ENCODE measurements around the gene BANF2.

- TF ChIP-seq TAF1 (conservative IDR thresholded peaks at IDR 0.05) (no peak), FOXA1 (IDR thresholded peaks at IDR 0.05) (no peak), JUND (IDR thresholded peaks at IDR 0.05) (no peak), CTCF (IDR thresholded peaks at IDR 0.05; ENCODE audit: low read depth, low read length, missing input control) (no peak)
These were observed 34.0 kb upstream of the BANF2 start for GRCh38 chr20:17665756-17666155.

Measured in liver (tissue), 3 donors.